GM20000 (cell line): ENCODE results near the gene ZNF180.
A peak's percentile ranks its signal among the peaks of the same experiment; 100 is the strongest.
"Not testable (repeated sequence)": the region's sequence is repeated elsewhere in the genome, so short reads cannot be mapped to it uniquely, and the experiment has no call there.

Source experiments
- DNase-seq: peaks from one replicate; pipeline ENCODE4 v3.0.0; 2012; ENCODE audit warnings: low spot score
- TF ChIP-seq, protein P1 (sequence below): IDR thresholded peaks from 2 replicates; pipeline ENCODE4 v1.5.1; 2012; ENCODE audit warnings: mild to moderate bottlenecking, control low read depth; ENCODE audit errors: extremely low read depth, missing control alignments

ZNF180 gene

DNA sequence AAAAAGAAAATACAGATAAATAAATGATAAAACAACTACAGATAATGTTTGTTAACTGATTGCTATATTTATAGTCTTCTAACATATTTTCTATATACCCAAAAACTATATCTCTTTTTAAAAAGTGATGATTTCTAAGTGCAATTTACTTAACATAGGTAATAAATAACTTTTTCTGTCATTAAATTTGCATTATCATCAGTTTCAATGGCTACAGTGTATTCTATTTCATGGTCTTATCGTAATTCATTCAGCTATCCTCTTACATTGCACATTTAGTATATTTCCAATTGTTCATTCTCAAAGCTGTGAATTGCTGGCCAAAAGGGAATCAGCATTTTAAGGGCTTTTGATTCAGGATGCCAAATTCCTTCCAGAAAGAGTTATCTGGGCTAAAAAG lies 3.6 kb downstream of the ZNF180 start:
- TF ChIP-seq, protein P1, sequence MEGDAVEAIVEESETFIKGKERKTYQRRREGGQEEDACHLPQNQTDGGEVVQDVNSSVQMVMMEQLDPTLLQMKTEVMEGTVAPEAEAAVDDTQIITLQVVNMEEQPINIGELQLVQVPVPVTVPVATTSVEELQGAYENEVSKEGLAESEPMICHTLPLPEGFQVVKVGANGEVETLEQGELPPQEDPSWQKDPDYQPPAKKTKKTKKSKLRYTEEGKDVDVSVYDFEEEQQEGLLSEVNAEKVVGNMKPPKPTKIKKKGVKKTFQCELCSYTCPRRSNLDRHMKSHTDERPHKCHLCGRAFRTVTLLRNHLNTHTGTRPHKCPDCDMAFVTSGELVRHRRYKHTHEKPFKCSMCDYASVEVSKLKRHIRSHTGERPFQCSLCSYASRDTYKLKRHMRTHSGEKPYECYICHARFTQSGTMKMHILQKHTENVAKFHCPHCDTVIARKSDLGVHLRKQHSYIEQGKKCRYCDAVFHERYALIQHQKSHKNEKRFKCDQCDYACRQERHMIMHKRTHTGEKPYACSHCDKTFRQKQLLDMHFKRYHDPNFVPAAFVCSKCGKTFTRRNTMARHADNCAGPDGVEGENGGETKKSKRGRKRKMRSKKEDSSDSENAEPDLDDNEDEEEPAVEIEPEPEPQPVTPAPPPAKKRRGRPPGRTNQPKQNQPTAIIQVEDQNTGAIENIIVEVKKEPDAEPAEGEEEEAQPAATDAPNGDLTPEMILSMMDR: no peak
- DNase-seq: no peak

DNA sequence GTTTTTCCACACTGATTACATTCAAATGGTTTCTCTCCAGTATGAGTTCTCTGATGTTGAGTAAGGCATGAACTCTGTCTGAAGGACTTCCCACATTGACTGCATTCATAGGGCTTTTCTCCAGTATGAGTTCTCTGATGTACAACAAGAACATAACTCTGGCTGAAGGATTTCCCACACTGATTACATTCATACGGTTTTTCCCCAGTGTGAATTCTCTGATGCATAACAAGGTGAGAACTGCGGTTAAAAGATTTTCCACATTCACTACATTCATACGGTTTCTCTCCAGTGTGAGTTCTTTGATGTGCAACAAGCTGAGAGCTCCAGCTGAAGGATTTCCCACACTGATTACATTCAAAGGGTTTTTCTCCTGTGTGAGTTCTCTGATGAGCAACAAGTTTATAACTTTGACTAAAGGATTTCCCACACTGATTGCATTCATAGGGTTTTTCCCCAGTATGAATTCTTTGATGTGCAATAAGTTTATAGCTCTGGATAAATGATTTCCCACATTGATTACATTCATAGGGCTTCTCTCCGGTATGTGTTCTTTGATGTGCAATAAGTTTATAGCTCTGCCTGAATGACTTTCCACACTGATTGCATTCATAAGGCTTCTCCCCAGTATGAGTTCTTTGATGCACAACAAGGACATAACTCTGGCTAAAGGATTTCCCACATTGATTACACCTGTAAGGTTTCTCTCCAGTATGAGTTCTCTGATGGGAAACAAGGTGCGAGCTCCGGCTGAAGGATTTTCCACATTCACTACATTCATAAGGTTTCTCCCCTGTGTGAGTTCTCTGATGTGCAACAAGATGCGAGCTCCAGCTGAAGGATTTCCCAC lies 23.5 kb downstream of the ZNF180 start:
- no peak for DNase-seq
- TF ChIP-seq, protein P1: no peak

DNA sequence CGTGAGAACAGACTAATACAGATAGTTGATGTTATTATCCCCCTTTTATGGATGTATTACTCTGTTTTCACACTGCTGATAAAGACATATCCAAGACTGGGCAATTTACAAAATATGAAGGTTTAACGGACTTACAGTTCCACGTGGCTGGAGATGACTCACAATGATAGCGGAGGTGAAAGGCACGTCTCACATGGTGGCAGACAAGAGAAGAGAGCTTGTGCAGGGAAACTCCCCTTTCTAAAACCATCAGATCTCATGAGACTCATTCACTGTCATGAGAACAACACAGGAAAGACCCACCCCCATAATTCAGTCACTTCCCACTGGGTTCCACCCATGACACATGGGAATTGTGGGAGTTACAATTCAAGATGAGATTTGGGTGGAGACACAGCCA lies 31.6 kb downstream of the ZNF180 start:
- not testable (repeated sequence) for DNase-seq

DNA sequence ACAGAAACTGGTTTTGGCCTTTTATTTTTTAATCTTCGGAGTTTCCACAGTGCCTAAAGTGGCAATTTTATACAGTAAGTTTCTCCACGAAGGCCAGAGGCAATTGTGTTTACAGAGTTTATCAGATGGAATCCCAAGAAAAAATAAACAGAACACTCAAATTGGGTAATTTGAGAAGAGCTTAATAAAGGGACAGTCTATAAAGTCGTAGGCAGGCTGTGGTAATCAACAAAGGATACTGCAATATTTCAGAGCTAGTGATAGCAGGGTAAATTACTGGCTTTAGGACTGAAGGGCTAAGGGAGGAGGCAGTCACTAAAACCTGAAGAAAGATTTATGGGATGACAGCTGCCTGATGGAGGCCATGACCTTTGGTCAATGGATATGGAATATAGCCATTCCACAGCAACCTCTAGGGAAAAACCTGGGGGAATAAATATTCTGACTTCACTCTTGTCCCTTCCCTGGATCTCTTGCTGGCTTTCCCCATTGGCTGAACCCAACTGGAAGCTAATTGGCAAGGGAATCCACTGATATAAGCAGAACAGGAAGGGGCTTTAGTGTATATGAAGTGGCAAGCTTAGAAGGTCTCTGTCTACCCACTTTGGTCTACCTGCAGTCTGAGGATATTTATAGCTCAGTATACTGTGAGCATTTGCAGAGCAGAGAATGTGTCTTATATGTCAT lies 37.6 kb downstream of the ZNF180 start:
- not testable (repeated sequence) for DNase-seq

DNA sequence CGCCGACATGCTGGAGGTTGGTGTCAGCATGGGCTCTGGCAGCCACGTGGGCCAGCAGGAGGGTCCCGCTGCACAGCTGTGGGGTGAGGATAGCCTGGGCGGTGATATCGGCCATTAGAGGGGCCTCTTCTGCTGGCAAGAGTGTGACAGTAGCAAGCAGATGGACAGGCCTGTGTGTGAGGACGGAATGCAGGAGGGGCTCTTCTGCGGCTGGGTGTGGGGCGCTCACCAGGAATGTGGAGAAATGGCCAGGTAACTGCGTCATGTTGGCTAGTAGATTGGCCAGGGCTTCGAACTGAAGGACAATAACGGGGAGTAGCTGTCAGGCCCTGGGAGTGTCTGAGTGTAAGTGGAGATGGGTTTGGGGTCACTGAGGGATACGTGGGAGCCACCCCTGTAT lies 44.3 kb downstream of the ZNF180 start:
- DNase-seq: not testable (repeated sequence)

DNA sequence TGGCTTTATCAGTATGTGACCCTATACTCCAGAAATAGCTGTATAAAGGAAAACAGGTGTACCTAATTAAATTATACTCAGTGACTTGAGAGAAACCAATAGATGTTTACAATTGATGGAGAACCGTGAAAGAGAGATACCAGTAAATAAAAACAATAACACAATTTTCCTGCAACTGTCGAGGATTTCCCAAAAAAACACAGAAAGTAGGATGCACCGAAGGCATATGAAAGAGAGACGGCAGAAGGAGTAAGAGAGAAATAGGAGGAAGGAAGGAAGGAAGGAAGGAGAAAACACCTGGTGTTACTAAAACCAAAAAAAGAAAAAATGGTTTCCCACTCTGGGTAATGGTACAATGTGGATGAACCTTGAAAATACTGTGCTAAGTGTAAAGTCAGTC lies 45.2 kb downstream of the ZNF180 start:
- TF ChIP-seq, protein P1: no peak
- no peak for DNase-seq

DNA sequence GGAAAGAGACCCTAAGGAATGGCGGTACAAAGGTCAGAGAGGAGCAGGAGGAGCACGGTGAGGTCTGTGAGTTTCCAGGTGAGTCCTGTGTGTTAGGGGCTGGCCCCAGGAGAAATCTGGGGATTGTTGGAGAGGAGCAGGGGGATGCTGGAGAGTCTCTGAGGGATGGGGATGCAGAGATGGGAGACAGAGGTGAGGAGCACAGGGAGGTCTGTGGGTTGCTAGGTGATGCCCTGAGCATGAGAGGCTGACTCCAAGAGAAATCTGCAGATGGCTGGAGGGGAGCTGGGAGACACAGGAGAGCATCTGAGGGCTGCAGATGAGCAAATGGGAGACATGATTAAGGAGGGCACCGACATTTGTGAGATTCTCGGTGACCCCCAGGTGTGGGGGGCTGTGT lies 48.0 kb downstream of the ZNF180 start:
- TF ChIP-seq, protein P1: no peak
- DNase-seq: no peak

DNA sequence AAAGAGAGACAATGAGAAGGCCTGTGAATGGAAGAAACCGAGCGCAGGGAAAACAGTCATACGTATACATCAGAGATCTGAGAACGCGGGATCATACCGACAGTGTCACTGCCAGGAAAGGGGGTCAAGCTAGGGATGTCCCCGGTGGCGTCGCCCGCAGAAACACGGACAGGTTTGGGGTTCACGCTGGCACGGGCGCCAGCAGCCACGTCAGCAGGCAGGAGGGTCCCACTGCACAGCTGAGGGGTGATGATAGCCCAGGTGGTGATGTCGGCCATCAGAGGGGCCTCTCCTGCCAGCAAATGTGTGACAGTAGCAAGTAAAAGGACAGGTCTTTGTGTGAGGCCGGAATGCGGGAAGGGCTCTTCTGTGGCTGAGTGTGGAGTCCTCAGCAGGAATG lies 48.6 kb downstream of the ZNF180 start:
- no peak for DNase-seq
- TF ChIP-seq, protein P1: no peak

DNA sequence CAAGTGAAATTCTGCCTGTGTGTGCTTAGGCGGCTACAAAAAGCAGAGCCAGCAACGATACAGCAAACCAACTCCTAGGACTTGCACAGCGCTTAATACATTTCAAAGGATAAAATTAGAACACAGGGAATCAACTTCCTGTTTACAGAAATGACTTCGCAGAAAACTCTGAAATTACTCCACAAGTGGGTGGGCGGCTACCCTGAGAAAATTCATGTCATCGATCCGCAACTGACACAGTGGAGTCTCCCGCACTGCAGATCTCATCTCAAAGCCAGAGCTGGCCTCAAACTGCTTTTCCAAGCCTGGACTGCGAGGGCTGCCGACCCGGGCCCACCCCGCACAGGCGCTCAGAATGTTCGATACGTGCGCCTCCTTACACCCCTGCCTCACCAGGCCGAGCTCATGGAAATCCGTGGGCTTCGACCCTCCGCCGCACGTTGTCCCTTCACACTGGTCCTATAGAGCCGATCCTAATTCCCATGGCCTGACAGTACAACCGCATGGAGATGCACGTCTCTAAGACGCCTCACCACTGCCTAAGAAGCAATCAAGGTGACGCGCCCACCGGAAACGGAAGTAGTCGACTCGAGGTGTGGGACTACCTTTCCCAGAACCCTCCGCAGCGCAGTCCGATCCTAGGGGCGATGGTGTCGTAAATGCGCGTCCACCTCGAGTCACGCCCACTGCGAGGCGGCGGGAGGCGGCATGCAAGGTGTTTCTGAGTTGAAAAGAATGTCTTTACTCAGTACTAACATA lies 52.2 kb downstream of the ZNF180 start, which contains the start of gene ZNF229:
Gene ZNF229 (minus strand): TSS at position 557 of the 759 bp plus-strand sequence. CDS start 5,625 bp downstream, outside the sequence.
- peak; percentile 42 for DNase-seq
- TF ChIP-seq, protein P1: no peak
